Measurements from ENCODE around the gene CMSS1.

The CMSS1 gene

GRCh38 chr3:100063929-100064461 lies 246.3 kb downstream of the CMSS1 start:
- H3K14ac ChIP-seq (ENCODE audit: low read length): no peak overlapping the region
- H3K36me3 ChIP-seq (ENCODE audit: control insufficient read depth in 1 of 2, insufficient read depth in 2 of 2, low read length in 2 of 2): no peaks in the 10 kb centered on the region
- H3K27ac ChIP-seq (ENCODE audit: low read depth, low read length): no peak overlapping the region
- DNase-seq: no peak
- H3K4ac ChIP-seq (ENCODE audit: low read depth, low read length): no peak overlapping the region
- H2BK5ac ChIP-seq (ENCODE audit: low read depth, low read length, poor library complexity): no peak overlapping the region
- H3K79me1 ChIP-seq (ENCODE audit: low read length): no peaks in the 10 kb centered on the region
- no peak overlapping the region for H4K91ac ChIP-seq (ENCODE audit: low read depth, low read length)
- no peak overlapping the region for H4K12ac ChIP-seq (ENCODE audit: low read depth, low read length)
- H3K23ac ChIP-seq (ENCODE audit: low read length): no peak overlapping the region
- no peaks in the 10 kb centered on the region for H3K9me3 ChIP-seq (ENCODE audit: insufficient read depth, low read depth, low read length)
- no peaks in the 10 kb centered on the region for H3K4me1 ChIP-seq (ENCODE audit: control insufficient read depth in 1 of 2, insufficient read depth in 2 of 2, low read length in 2 of 2)
- H2AK5ac ChIP-seq (ENCODE audit: low read length): no peak overlapping the region
- no peak overlapping the region for H3K4me3 ChIP-seq (ENCODE audit: low read depth, low read length)
- no peak overlapping the region for H2BK12ac ChIP-seq (ENCODE audit: low read length)
- H3K79me2 ChIP-seq (ENCODE audit: control insufficient read depth, insufficient read depth, low read length, poor library complexity): no peaks in the 10 kb centered on the region
- H3K27me3 ChIP-seq (ENCODE audit: insufficient read depth, low read length): no peaks in the 10 kb centered on the region
- no peak overlapping the region for H3K4me2 ChIP-seq (ENCODE audit: low read length)
- no peak overlapping the region for H3K9ac ChIP-seq (ENCODE audit: low read length)
- no peak overlapping the region for H3K18ac ChIP-seq (ENCODE audit: low read length)
- no peak overlapping the region for H4K8ac ChIP-seq (ENCODE audit: low read depth, low read length)
- H2AFZ ChIP-seq (ENCODE audit: insufficient read depth, low read length, poor library complexity): no peak overlapping the region
- no peak overlapping the region for H2BK120ac ChIP-seq (ENCODE audit: insufficient read depth, low read length, poor library complexity)
- no CpG with 5 or more reads among the region's 7 CpGs for WGBS (ENCODE audit: extremely low coverage, insufficient coverage, insufficient read length)

- H3K23ac ChIP-seq (ENCODE audit: low read length): no peak overlapping the region
- no peak overlapping the region for H4K12ac ChIP-seq (ENCODE audit: low read depth, low read length)
- H3K14ac ChIP-seq (ENCODE audit: low read length): no peak overlapping the region
- no peak overlapping the region for H4K91ac ChIP-seq (ENCODE audit: low read depth, low read length)
- H3K79me1 ChIP-seq (ENCODE audit: low read length): no peaks in the 10 kb centered on the region
- no peaks in the 10 kb centered on the region for H3K9me3 ChIP-seq (ENCODE audit: insufficient read depth, low read depth, low read length)
- H3K36me3 ChIP-seq (ENCODE audit: control insufficient read depth in 1 of 2, insufficient read depth in 2 of 2, low read length in 2 of 2): no peaks in the 10 kb centered on the region
- no peak overlapping the region for H2BK12ac ChIP-seq (ENCODE audit: low read length)
- no peak overlapping the region for H2BK5ac ChIP-seq (ENCODE audit: low read depth, low read length, poor library complexity)
- H3K4me2 ChIP-seq (ENCODE audit: low read length): no peak overlapping the region
- no peak overlapping the region for H2AK5ac ChIP-seq (ENCODE audit: low read length)
- H3K79me2 ChIP-seq (ENCODE audit: control insufficient read depth, insufficient read depth, low read length, poor library complexity): no peaks in the 10 kb centered on the region
- no peak overlapping the region for H2BK120ac ChIP-seq (ENCODE audit: insufficient read depth, low read length, poor library complexity)
- no peak overlapping the region for H2AFZ ChIP-seq (ENCODE audit: insufficient read depth, low read length, poor library complexity)
- H3K9ac ChIP-seq (ENCODE audit: low read length): no peak overlapping the region
- DNase-seq: no peak
- H3K18ac ChIP-seq (ENCODE audit: low read length): no peak overlapping the region
- H3K4ac ChIP-seq (ENCODE audit: low read depth, low read length): no peak overlapping the region
- no peak overlapping the region for H3K4me3 ChIP-seq (ENCODE audit: low read depth, low read length)
- no peak overlapping the region for H4K8ac ChIP-seq (ENCODE audit: low read depth, low read length)
- no peak overlapping the region for H3K27ac ChIP-seq (ENCODE audit: low read depth, low read length)
- H3K27me3 ChIP-seq (ENCODE audit: insufficient read depth, low read length): no peaks in the 10 kb centered on the region
- no peaks in the 10 kb centered on the region for H3K4me1 ChIP-seq (ENCODE audit: control insufficient read depth in 1 of 2, insufficient read depth in 2 of 2, low read length in 2 of 2)
Measured at GRCh38 chr3:100067589-100067988, 249.9 kb downstream of the CMSS1 start.

GRCh38 chr3:100068826-100069225 lies 251.2 kb downstream of the CMSS1 start:
- H3K9ac ChIP-seq (ENCODE audit: low read length): no peak overlapping the region
- no peaks in the 10 kb centered on the region for H3K36me3 ChIP-seq (ENCODE audit: control insufficient read depth in 1 of 2, insufficient read depth in 2 of 2, low read length in 2 of 2)
- no peak overlapping the region for H4K91ac ChIP-seq (ENCODE audit: low read depth, low read length)
- no peaks in the 10 kb centered on the region for H3K79me2 ChIP-seq (ENCODE audit: control insufficient read depth, insufficient read depth, low read length, poor library complexity)
- H2BK5ac ChIP-seq (ENCODE audit: low read depth, low read length, poor library complexity): no peak overlapping the region
- no peak overlapping the region for H4K8ac ChIP-seq (ENCODE audit: low read depth, low read length)
- H2BK120ac ChIP-seq (ENCODE audit: insufficient read depth, low read length, poor library complexity): no peak overlapping the region
- no peak overlapping the region for H3K4me3 ChIP-seq (ENCODE audit: low read depth, low read length)
- H3K18ac ChIP-seq (ENCODE audit: low read length): no peak overlapping the region
- no peak overlapping the region for H3K23ac ChIP-seq (ENCODE audit: low read length)
- no peaks in the 10 kb centered on the region for H3K27me3 ChIP-seq (ENCODE audit: insufficient read depth, low read length)
- H2BK12ac ChIP-seq (ENCODE audit: low read length): no peak overlapping the region
- H3K14ac ChIP-seq (ENCODE audit: low read length): no peak overlapping the region
- no peak overlapping the region for H3K27ac ChIP-seq (ENCODE audit: low read depth, low read length)
- peaks cover 0 to 4% of the 10 kb centered on the region in 2 experiments for H3K4me1 ChIP-seq (ENCODE audit: control insufficient read depth in 1 of 2, insufficient read depth in 2 of 2, low read length in 2 of 2)
- no CpG with 5 or more reads among the region's 5 CpGs for WGBS (ENCODE audit: extremely low coverage, insufficient coverage, insufficient read length)
- H3K4me2 ChIP-seq (ENCODE audit: low read length): no peak overlapping the region
- no peak overlapping the region for H2AFZ ChIP-seq (ENCODE audit: insufficient read depth, low read length, poor library complexity)
- no peak overlapping the region for H3K4ac ChIP-seq (ENCODE audit: low read depth, low read length)
- no peaks in the 10 kb centered on the region for H3K9me3 ChIP-seq (ENCODE audit: insufficient read depth, low read depth, low read length)
- H3K79me1 ChIP-seq (ENCODE audit: low read length): peaks cover 1% of the 10 kb centered on the region
- DNase-seq: peak; percentile 68 to 89
- H2AK5ac ChIP-seq (ENCODE audit: low read length): no peak overlapping the region
- H4K12ac ChIP-seq (ENCODE audit: low read depth, low read length): no peak overlapping the region

GRCh38 chr3:100069472-100069871 lies 251.8 kb downstream of the CMSS1 start:
- no peak overlapping the region for H2BK5ac ChIP-seq (ENCODE audit: low read depth, low read length, poor library complexity)
- no CpG with 5 or more reads among the region's 3 CpGs for WGBS (ENCODE audit: extremely low coverage, insufficient coverage, insufficient read length)

More at GRCh38 chr3:100069472-100069871, 251.8 kb downstream of the CMSS1 start:
- no peak overlapping the region for H3K4ac ChIP-seq (ENCODE audit: low read depth, low read length)
- H3K79me2 ChIP-seq (ENCODE audit: control insufficient read depth, insufficient read depth, low read length, poor library complexity): no peaks in the 10 kb centered on the region
- H4K12ac ChIP-seq (ENCODE audit: low read depth, low read length): no peak overlapping the region
- no peak overlapping the region for H3K14ac ChIP-seq (ENCODE audit: low read length)
- H3K4me3 ChIP-seq (ENCODE audit: low read depth, low read length): no peak overlapping the region
- no peak overlapping the region for H3K4me2 ChIP-seq (ENCODE audit: low read length)
- H3K27me3 ChIP-seq (ENCODE audit: insufficient read depth, low read length): no peaks in the 10 kb centered on the region
- no peak for DNase-seq
- no peak overlapping the region for H3K9ac ChIP-seq (ENCODE audit: low read length)
- peaks cover 0 to 6% of the 10 kb centered on the region in 2 experiments for H3K4me1 ChIP-seq (ENCODE audit: control insufficient read depth in 1 of 2, insufficient read depth in 2 of 2, low read length in 2 of 2)
- H2AFZ ChIP-seq (ENCODE audit: insufficient read depth, low read length, poor library complexity): no peak overlapping the region
- no peak overlapping the region for H3K18ac ChIP-seq (ENCODE audit: low read length)
- no peak overlapping the region for H4K8ac ChIP-seq (ENCODE audit: low read depth, low read length)
- no peaks in the 10 kb centered on the region for H3K9me3 ChIP-seq (ENCODE audit: insufficient read depth, low read depth, low read length)
- H2BK120ac ChIP-seq (ENCODE audit: insufficient read depth, low read length, poor library complexity): no peak overlapping the region
- no peak overlapping the region for H3K27ac ChIP-seq (ENCODE audit: low read depth, low read length)
- H2BK12ac ChIP-seq (ENCODE audit: low read length): no peak overlapping the region
- H4K91ac ChIP-seq (ENCODE audit: low read depth, low read length): no peak overlapping the region
- H3K23ac ChIP-seq (ENCODE audit: low read length): no peak overlapping the region
- H2AK5ac ChIP-seq (ENCODE audit: low read length): no peak overlapping the region
- H3K79me1 ChIP-seq (ENCODE audit: low read length): peaks cover 3% of the 10 kb centered on the region
- no peaks in the 10 kb centered on the region for H3K36me3 ChIP-seq (ENCODE audit: control insufficient read depth in 1 of 2, insufficient read depth in 2 of 2, low read length in 2 of 2)
